ENCODE results near the gene ODAM. TPM values are rescaled to one million over a fixed set of nuclear protein-coding genes. Genes with fewer than 3 reads are reported as not detected.

The ODAM gene
- total RNA-seq, 2 experiments from 2014 or later, result not detected

DNA sequence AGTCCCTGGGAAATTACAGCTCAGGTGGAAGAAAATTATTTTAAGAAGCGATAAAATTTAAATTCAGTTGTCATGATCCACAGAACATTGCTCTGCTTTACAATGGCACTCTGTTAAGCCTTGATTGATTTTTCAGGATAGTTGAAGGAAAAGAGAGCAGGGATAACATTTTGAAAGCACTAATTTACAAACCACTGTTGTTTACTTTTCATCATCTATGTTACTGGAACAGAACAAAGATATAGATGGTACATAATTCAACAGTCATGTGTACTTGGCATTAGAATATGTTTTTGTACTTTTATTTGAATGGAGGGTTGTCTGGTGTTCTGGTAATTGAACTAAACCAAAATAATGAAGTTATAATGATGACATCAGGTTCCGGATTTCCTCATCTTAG is 2.6 kb upstream of the ODAM start:
- Histone ChIP-seq H3K4me1 (ENCODE audit: insufficient read depth, low read length) (no peaks in the 10 kb centered on the region), H3K27me3 (ENCODE audit: control insufficient read depth in 1 of 2, insufficient read depth in 2 of 2, low read length in 2 of 2) (no peaks in the 10 kb centered on the region), H3K36me3 (ENCODE audit: insufficient read depth, low read length) (no peaks in the 10 kb centered on the region), H3K4me3 (ENCODE audit: low read length) (no peak overlapping the region), H3K9me3 (ENCODE audit: control insufficient read depth in 1 of 2, insufficient read depth in 1 of 2, low read length in 2 of 2) (no peaks in the 10 kb centered on the region), H3K27ac (ENCODE audit: low read depth in 1 of 2, low read length in 2 of 2) (no peak overlapping the region)
- Mint-ChIP-seq H3K4me3 (no peak overlapping the region), H3K36me3 (ENCODE audit: low read depth) (no peaks in the 10 kb centered on the region), H3K27me3 (no peaks in the 10 kb centered on the region), H3K9me3 (no peaks in the 10 kb centered on the region), H3K27ac (no peak overlapping the region), H3K4me1 (ENCODE audit: low read depth) (no peaks in the 10 kb centered on the region)
- TF ChIP-seq, protein P1, sequence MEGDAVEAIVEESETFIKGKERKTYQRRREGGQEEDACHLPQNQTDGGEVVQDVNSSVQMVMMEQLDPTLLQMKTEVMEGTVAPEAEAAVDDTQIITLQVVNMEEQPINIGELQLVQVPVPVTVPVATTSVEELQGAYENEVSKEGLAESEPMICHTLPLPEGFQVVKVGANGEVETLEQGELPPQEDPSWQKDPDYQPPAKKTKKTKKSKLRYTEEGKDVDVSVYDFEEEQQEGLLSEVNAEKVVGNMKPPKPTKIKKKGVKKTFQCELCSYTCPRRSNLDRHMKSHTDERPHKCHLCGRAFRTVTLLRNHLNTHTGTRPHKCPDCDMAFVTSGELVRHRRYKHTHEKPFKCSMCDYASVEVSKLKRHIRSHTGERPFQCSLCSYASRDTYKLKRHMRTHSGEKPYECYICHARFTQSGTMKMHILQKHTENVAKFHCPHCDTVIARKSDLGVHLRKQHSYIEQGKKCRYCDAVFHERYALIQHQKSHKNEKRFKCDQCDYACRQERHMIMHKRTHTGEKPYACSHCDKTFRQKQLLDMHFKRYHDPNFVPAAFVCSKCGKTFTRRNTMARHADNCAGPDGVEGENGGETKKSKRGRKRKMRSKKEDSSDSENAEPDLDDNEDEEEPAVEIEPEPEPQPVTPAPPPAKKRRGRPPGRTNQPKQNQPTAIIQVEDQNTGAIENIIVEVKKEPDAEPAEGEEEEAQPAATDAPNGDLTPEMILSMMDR (IDR thresholded peaks at IDR 0.05), result no peak
- ChIA-PET CTCF (no interaction called here), POLR2A (no interaction called here)
- intact Hi-C loops (cut with DNase I, micrococcal nuclease), result no loop called here
- DNase-seq (no peak), ATAC-seq (ENCODE audit: poor library complexity) (no peak)

DNA sequence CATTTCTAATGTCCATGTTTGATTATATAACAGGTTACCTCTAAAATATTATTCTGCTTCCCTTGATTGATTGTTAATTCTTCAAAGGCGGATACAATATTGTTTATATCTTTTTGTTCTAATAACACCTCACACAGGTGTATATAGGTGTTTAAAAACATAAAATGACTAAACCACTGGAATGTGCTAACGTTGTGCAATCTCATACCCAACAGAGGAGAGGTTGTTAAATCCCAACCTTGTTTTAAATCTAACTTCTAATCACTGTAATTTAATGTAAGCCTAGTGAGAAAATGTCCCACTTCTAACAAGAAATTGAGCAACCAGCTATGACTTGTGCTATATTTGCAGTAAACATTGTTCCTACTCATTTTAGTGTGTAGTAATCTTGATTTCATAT is 1.3 kb downstream of the ODAM start:
- Mint-ChIP-seq H3K4me3 (no peak overlapping the region), H3K4me1 (ENCODE audit: low read depth) (no peaks in the 10 kb centered on the region), H3K9me3 (no peaks in the 10 kb centered on the region), H3K36me3 (ENCODE audit: low read depth) (no peaks in the 10 kb centered on the region), H3K27me3 (no peaks in the 10 kb centered on the region), H3K27ac (no peak overlapping the region)
- TF ChIP-seq, protein P1 (IDR thresholded peaks at IDR 0.05), result no peak
- Histone ChIP-seq H3K36me3 (ENCODE audit: insufficient read depth, low read length) (no peaks in the 10 kb centered on the region), H3K27ac (ENCODE audit: low read depth in 1 of 2, low read length in 2 of 2) (no peak overlapping the region), H3K27me3 (ENCODE audit: control insufficient read depth in 1 of 2, insufficient read depth in 2 of 2, low read length in 2 of 2) (no peaks in the 10 kb centered on the region), H3K4me3 (ENCODE audit: low read length) (no peak overlapping the region), H3K9me3 (ENCODE audit: control insufficient read depth in 1 of 2, insufficient read depth in 1 of 2, low read length in 2 of 2) (no peaks in the 10 kb centered on the region), H3K4me1 (ENCODE audit: insufficient read depth, low read length) (no peaks in the 10 kb centered on the region)
- intact Hi-C loops (cut with DNase I, micrococcal nuclease), result no loop called here
- ChIA-PET POLR2A (no interaction called here), CTCF (no interaction called here)
- no peak for ATAC-seq (ENCODE audit: poor library complexity)
- DNase-seq, result no peak

DNA sequence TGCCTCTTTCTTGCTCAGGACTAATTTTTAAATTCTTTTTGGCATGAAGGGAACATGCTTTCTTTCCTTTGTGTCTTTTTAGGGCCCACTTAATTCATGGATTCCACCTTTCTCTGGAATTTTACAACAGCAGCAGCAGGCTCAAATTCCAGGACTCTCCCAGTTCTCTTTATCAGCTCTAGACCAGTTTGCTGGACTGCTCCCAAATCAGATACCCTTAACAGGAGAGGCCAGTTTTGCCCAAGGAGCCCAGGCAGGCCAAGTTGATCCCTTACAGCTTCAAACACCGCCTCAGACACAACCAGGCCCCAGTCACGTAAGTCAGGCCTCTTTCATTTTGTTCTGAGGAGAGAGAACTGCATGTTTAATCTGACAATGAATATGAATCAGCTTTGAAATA is 2.3 kb downstream of the ODAM start:
- Mint-ChIP-seq H3K27ac (no peak overlapping the region), H3K36me3 (ENCODE audit: low read depth) (no peaks in the 10 kb centered on the region), H3K27me3 (no peaks in the 10 kb centered on the region), H3K4me3 (no peak overlapping the region), H3K9me3 (no peaks in the 10 kb centered on the region), H3K4me1 (ENCODE audit: low read depth) (no peaks in the 10 kb centered on the region)
- ChIA-PET CTCF (no interaction called here), POLR2A (no interaction called here)
- H3K36me3 ChIP-seq (ENCODE audit: insufficient read depth, low read length), result no peaks in the 10 kb centered on the region
- H3K27me3 ChIP-seq (ENCODE audit: control insufficient read depth in 1 of 2, insufficient read depth in 2 of 2, low read length in 2 of 2), result no peaks in the 10 kb centered on the region
- ATAC-seq (ENCODE audit: poor library complexity), result no peak
- H3K9me3 ChIP-seq (ENCODE audit: control insufficient read depth in 1 of 2, insufficient read depth in 1 of 2, low read length in 2 of 2), result no peaks in the 10 kb centered on the region
- no peak overlapping the region for H3K4me3 ChIP-seq (ENCODE audit: low read length)
- H3K4me1 ChIP-seq (ENCODE audit: insufficient read depth, low read length), result no peaks in the 10 kb centered on the region
- intact Hi-C loops (cut with DNase I, micrococcal nuclease), result no loop called here
- TF ChIP-seq, protein P1 (IDR thresholded peaks at IDR 0.05), result no peak
- DNase-seq, result no peak
- no peak overlapping the region for H3K27ac ChIP-seq (ENCODE audit: low read depth in 1 of 2, low read length in 2 of 2)

All from CD4-positive, alpha-beta T cell (primary cell).